Measurements from ENCODE around the gene KCNH1.

GRCh38 chr1:210787800-210788199, 346.1 kb downstream of the KCNH1 start:
- TF ChIP-seq CTCF (IDR thresholded peaks at IDR 0.05 in 8 of 11, conservative IDR thresholded peaks at IDR 0.05 in 3 of 11) (no peak), POLR2A (IDR thresholded peaks at IDR 0.05) (no peak)
